GM21526 (cell line): ENCODE data around the gene CDT1.

Experiments used
- ATAC-seq: cut with Tn5 transposase; IDR thresholded peaks from one replicate; pipeline ENCODE4 v1.9.1; 2021; ENCODE audit warnings: moderate library complexity; ENCODE audit not compliant: unreplicated experiment, low FRiP score

Gene CDT1

DNA sequence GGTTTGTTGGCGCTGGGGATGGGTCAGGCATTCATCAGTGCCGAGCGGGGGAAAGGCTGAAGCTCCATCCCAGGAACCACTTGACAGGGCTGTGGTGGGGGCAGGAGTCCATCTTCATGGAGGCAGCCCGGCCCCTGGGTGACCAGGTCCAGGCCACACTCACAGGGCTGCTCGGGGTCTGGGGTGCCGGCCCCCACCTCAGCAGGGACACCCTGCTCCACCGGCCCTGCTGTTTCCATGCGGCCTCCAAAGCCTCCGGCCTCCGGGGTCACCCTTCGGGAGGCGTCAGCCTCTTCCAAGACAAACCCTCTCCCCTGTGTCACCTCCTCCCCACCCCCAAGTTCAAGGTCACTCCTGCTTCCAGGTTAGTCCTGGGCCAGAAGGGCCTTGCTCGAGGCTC, 31.1 kb downstream of the CDT1 start:
- ATAC-seq, result no peak

DNA sequence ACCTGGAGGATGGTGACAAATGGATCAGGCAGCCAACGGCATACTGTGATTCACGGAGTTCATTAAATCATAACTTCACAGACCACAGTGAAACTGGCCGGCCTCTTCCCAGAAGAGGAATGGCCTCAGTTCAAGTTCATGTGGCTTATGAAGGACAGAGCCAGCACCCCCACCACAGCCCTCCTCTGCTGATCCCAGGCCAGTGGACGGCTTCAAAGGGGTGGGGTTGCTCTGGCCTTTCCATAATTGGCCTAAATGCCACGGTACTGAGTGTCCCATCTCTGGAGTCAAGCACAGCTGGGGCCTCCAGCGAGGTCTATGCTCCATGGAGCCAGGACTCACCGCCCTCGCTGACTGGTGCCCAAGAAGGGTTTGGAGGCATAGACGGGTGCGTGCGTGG, 31.8 kb downstream of the CDT1 start:
- ATAC-seq, result no peak

DNA sequence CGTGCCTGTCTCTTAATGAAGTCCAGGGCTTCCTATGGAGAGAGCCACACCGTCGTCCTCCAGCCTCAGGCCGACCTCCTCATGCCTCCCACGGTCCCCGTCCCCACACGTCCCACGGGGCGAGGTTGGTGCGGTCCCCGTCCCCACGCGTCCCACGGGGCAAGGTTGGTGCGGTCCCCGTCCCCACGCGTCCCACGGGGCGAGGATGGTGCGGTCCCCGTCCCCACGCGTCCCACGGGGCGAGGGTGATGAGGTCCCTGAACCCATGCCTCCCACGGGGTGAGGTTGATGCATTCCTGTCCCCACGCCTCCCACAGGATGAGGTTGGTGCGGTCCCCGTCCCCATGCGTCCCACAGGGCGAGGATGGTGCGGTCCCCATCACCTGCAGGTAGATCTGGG, 32.2 kb downstream of the CDT1 start:
- ATAC-seq, result no peak

DNA sequence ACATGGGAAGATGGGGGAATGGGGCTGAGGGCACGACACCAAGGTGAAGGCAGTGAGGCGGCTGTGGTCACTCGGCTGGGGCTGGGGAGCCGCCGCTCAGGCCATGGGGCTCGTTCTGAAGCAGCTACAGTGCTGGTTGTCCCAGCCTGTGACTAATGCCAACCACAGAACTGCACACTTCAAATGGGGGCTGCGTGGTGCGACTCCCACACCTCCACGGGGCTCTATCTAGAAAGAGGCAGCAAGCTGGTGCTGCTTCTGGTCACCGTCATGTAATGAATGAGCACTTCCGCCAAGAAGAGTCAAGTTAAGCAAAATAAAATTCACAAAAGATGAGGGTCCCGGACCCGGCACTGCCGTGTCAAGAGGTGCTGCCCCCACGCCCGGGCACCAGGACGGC, 33.2 kb downstream of the CDT1 start:
- no peak for ATAC-seq

DNA sequence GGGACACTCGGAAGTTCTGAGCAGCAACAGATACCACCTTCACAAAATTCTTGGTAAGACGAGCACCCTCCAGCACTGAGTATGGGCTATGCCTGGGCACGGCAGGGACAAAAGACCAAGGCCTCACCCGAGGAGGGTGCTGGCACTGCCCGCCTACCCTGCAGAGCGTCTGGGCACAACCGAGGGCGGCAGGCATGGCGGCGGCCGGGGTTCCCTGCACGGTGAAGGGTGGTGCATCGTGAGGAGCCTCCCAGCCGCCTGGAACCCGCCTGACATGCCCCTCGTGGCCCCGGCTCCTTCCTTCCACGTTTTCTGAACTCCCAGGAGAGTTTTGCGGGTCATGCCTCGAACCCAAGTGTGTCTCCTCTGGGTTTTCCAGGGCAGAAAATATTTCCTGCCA, 34.2 kb downstream of the CDT1 start:
- no peak for ATAC-seq

DNA sequence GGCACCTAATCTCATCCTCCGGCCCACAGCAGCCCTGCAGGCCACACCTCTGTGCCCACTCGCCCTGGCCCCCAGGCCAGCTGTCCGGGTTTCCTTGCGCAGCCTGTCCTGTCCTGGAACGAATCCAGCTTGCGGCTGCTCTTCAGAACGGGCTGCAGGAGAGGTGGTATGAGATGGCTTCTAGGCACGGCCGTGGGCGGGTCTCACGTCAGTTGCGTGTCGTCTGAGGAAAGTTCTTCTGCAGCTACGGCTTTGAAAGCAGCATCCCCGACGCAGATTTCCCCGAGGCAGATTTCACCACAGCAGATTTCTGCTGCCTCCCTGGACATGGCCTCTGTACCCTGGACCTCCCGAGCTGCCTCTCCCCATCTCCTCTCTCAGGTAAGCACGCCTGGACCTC, 35.0 kb downstream of the CDT1 start:
- ATAC-seq, result no peak

DNA sequence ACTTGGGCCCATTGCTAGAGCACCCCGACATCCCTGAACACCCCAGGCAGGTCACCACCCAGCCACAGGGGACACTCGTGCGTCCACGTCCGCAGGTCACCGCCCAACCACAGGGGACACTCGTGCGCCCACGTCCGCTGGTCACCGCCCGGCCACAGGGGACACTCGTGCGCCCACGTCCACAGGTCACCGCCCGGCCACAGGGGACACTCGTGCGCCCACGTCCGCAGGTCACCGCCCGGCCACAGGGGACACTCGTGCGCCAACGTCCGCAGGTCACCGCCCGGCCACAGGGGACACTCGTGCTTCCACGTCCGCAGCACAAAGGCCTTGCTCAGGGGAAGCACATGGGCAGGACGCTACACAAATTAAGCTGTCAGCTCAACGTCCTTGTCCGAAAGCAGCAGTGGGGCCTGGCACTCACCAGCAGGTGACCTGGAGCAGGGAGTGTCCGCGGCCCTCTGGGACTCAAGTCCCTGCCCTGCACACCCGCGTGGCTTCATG, 35.5 kb downstream of the CDT1 start:
- no peak for ATAC-seq

DNA sequence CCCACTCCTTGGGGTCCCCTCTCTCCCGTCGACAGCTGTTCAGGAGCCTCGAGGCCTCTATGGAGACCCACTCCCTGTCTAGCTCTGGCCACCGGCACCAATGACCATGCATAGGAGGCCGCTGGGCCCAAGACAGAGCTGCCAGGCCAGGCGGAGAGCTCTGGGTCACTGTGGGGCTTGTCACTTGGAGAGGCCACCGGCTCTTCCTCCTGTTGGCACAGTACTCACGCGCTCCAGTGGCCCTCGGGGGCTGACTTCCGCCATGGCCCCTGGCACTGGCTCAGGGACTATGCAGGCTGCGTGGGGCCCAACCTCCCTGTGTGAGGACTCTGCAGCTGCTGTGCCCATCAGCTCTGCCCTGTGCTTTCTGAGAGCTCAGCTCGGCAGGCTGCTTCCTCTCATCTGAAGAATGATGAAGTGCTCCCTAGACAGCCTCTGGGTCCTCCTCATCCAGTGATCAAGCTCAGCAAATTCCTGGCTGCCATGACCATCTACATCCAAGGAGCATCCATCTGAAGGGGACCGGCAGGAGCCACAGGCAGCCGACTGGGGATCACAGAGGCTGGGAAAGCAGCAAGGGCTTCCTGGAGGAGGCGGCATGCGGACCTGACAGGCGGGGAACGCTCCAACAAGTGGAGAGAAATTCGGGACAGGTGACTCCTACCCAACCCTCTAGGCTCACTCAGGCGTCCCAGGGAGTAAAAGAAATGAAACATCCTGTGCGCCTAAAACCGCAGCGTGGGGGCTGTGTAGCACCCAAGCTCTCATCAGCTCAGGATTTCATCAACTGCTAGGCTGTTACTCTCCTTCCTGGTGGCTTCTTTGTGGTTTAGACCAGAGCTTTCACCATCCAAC, 36.4 kb downstream of the CDT1 start:
- no peak for ATAC-seq

DNA sequence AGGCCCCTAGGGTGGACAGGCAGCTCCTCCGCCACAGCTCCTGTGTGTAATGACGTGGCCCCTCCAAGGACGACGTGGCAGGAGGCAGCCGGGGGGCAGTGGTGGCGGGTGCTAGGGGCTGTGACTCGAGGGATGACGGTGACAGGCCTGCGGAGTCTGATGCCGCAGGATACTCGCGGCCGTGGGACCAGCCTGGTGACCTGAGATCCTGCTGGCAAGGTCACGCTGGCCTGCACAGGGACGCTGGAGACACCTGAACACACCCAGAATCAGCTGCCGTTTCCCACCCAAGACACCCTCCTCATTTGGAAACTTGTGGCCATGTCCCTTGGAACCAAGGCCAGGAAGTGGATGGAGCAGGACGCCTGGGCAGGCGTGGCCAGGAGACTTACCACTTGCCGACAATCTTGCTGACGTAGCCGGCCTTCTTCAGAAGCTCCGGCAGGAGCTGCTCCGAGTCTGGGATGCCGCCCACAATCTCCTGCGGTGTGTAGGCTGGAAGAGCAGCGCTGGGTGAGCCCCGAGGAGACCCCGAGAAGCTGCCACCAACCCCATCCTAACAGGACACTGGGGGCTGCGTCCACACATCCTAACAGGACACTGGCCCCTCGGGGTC, 37.1 kb downstream of the CDT1 start:
- ATAC-seq, result no peak

DNA sequence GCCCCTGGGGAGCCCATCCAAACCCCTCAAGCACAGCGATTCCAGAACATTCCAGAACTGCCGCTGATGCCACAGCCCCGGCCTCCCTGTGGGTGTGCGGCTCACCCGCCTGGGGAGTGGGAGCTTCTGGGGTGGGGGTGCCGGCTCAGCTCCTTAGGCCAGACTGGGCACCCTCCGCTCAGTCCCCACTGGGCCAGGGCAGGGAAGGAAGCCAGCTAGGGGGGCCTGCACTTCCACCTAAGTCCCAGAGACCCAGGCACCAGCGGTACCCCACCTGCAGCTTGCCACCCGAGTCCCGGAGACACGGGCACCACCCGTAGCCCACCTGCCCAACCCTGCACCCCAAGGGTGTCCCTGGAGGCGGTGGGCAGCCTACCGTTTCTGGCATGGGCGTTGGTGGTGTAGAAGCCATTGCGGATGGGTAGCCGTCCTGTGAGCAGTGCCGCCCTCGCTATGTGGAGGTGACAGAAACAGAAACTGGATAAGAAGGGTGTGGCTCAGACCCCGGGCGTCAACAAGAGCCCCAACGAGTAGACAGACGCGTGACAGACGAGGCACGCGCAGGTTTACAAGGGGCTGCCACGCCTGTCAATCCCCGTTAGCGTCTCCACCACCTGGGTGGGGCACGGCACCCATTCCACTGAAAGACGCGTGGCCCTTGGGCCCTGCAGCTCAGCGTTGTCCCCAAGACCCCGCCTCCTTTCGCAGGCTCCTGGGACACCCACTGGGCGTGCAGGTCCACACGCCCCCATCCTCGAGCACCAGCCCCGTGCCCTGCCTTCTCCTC, 38.1 kb downstream of the CDT1 start:
- ATAC-seq, result no peak

DNA sequence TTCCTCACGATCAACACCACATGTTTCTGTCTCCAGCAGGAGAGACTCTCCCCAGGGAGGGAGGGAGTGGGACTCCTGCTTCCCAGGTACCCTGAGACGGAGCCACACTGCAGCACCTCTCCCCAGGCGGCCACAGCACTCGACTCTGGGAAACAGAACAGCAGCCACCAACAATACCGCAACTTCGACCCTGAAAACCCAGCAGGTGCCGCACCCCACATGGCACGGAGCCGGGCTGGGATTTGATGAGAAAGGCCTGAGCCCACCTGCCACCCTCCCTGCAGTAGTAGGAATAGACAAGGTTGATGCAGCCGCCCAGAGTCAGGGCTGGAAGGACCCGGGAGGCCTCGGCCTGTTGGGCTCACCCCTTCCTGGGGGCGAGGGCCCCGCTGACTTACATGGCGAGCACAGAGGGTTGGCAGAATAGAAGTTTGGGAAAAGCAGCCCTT, 38.7 kb downstream of the CDT1 start:
- ATAC-seq, result no peak

DNA sequence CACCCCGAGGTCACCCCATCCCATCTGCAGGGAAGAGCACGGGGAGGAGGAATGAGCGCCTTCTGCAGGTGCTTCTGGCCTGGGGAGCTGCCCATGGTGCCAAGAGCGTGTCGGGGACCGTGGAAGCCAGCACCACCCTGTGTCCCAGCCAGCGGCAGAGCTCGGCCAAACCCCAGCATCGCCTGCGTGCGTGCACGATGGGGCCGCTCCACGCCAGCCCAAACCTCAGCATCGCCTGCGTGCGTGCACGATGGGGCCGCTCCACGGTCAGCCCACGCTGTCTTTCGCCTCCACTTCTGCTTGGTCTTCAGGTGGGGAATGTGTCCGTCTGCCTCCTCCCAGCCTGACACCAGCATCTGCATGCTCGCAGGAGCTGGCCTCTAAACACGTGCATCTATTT, 39.2 kb downstream of the CDT1 start:
- no peak for ATAC-seq

DNA sequence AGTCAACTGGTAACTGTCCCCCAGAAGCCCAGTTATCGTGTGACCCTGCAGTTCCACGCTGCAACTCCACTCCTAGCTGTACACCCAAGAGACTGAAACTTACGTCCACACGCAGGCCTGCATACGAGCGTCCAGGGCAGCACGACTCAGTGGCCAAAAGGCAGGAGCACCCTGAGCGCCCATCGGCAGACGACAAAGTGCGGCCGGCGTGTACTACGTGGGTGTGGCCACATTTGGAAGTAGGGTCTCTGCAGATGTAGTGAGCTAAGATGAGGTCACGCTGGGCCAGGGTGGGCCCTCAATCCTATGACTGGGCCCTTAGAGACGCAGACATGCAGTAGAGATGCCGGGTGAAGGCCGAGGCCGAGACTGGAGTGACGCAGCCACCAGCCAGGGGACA, 39.7 kb downstream of the CDT1 start:
- ATAC-seq, result no peak

DNA sequence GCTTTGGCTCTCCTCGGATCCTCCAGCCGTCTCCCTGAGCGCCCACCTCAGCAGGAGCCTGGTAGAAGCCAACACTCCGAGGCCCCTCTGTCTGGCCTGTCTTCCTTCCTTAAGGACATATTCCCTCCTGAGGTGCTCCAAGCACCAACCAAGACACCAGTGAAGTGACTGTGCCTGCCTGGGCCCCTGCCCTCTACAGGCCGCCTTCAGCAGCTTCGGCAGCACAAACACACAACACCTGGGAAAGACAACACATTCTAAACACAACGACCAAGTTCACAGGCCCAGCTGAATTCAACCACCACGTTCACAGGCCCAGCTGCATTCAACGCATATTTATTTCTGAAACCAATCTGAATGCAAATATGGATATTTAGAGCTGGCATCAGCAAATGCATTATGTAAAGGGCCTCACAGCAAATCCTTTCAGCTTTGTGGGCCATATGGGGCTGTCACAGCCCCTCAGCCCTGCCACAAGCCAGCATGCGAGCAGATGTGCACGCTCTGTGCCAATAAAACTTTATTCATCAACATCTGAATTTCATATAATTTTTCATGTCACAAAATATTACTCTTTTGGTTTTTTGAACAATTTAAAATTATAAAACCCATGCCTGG, 40.9 kb downstream of the CDT1 start:
- ATAC-seq, result no peak

DNA sequence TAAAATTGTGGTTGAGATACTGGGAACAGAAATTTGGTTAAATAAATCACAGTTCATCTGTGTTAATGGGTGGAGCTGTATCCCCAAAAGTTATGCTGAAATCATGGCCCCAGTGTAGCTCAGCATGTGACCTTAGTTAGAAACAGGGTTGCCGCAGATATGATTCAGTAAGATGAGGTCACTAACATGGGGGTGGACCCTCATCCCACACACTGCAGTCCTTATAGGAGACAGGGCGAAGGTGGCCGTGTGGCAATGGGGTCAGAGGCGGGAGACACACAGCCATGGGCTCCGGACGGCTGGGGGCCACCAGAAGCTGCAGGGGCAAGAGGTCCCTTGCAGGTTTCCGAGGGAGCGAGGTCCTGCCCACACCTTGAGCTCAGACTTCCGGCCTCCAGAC, 42.5 kb downstream of the CDT1 start:
- no peak for ATAC-seq

DNA sequence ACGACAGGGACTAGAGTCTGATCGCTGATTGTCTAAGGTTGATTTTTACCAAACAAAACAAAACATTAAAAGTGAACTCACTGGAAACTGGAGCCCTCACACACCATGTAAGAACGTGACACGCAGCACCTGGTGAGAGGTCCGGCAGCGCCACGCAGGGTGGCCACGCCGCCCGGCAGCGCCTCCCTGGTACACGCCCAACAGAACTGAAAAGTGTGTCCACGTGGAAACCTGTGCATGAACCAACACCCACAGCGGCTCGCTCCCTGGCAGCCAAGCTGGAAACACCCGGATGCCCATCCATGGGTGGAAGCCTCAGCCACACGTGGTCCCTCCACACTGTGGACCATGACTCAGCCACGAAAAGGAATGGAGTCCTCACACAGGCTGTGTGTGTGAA, 44.1 kb downstream of the CDT1 start:
- no peak for ATAC-seq

DNA sequence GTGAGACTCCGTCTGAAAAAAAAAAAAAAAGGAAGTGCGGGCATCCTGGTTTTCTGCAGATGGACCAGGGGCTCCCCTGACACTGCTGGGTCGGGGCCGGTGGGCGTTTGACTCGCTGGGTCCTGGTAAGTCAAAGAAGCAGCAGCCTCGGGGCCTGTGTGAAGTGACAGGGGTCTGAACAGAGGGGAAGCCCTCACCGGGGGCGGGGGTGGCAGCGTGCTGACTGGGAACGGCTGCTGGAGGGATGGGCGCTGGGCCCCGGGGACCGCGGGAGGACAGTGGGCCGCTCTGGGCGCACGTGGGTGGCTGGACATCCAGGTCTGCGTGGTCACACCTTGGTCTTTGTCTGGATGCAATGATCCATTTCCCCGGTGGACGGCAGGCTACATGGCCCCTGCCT, 45.0 kb downstream of the CDT1 start:
- ATAC-seq, result no peak

DNA sequence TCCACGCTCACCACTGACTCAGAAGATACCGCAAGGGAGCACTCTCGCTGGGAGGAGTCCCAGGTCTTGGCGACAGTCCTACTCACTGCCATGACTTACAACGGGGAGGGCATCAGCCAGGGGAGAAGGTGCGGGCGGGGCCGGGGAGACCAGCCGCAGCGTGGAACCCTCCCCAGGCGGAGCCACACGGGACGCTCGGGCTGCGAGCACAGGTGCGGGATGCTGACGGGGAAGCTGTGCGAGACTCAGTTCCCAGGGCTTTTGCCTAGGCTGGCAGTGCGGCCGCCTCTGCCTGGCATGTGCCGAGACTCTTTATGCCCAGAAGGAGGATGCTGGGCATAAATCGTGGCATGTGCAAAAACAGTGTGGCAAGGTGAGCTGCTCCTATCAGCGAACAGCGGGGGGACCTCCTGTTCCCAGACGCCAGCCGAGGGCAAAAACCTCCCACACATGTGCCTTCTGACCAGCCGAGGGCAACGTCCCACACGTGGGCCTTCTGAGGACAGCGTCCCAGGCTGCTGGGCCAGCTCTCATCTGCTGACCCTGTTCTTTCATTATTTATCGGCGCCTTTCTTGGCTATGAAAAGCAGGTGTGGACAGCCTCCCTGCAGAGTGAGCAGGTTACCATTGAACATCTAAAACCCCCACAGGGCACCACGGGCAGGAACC, 47.1 kb downstream of the CDT1 start:
- ATAC-seq, result no peak

DNA sequence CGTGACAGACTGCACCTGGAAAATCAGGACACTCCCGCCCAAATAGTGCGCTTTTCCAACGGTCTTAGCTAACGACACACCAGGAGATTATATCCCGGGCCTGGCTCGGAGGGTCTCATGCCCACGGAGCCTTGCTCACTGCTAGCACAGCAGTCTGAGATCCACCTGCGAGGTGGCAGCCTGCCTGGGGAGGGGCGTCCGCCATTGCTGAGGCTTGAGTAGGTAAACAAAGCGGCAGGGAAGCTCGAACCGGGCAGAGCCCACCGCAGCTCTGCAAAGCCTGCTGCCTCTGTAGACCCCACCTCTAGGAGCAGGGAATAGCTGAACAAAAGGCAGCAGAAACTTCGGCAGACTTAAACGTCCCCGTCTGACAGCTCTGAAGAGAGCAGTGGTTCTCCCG, 48.0 kb downstream of the CDT1 start:
- ATAC-seq, result no peak

DNA sequence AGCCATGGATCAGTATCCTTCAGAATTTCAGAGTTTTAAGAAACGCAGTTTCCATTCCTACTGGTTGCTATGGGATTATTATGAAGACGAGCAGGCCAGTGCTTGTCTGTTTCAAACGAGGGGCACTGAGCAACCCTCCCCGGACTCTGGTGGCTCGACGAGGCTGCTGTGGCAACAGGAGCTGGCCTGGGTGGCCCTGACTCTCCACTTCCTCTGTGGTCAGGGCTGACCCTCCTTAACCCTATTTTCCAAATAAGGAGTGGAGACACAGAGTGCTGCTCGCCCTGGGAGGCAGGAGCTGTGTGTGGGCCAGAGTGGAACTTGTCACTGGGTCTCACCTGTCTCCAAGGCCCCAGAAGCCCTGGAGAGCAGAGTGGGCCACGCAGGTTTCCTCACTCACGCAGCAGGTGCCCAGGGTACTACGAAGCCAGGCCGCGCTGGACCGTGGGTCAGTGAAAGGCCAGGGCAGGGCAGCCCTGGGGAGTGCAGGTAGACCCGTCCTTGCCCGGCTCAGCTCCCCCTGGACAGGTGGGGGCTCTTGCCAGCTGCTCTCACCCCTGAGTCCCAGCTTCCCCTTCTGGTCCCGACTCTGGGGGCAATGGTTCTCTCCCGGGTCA, 49.8 kb downstream of the CDT1 start:
- no peak for ATAC-seq
